OCI-LY1 (cell line): Measurements from ENCODE around the gene RNF150.

Source experiments
- CTCF ChIP-seq: fragments of 200-600 bp; sonication (generic), shearing (Covaris generic); IDR thresholded peaks from 2 replicates; pipeline ENCODE4 v1.5.1; 2017; ENCODE audit warnings: mild to moderate bottlenecking, antibody characterized with exemption, low read length, moderate library complexity, mixed read lengths
- EZH2 ChIP-seq: fragments of 200-600 bp; sonication (generic), shearing (Covaris generic); IDR thresholded peaks from 2 replicates; pipeline ENCODE4 v1.8.0; 2017; ENCODE audit warnings: borderline replicate concordance, mixed run types, mild to moderate bottlenecking, antibody characterized with exemption, low read length, moderate library complexity, mixed read lengths

GRCh38 chr4:140940589-140940988, 192.7 kb downstream of the RNF150 start:
- TF ChIP-seq CTCF (no peak), EZH2 (no peak)
